Ishikawa (cell line): ENCODE results near the gene TAOK2.

Experiments
- CREB1 ChIP-seq: IDR thresholded peaks from 2 replicates; pipeline ENCODE4 v1.6.1; 2012; ENCODE audit warnings: low read depth
- EGR1 ChIP-seq: IDR thresholded peaks from 2 replicates; pipeline ENCODE4 v1.6.1; 2012
- EP300 ChIP-seq: IDR thresholded peaks from 2 replicates; pipeline ENCODE4 v1.6.1; 2012; ENCODE audit warnings: borderline replicate concordance
- FOXM1 ChIP-seq: IDR thresholded peaks from 2 replicates; pipeline ENCODE4 v1.6.1; 2012; ENCODE audit warnings: low read depth, borderline replicate concordance
- NFIC ChIP-seq: IDR thresholded peaks from 2 replicates; pipeline ENCODE4 v1.6.1; 2012
- RAD21 ChIP-seq: IDR thresholded peaks from 2 replicates; pipeline ENCODE4 v1.6.1; 2012; ENCODE audit warnings: low read depth
- REST ChIP-seq: IDR thresholded peaks from 2 replicates; pipeline ENCODE4 v1.6.1; 2012; ENCODE audit warnings: low read depth, mild to moderate bottlenecking
- TAF1 ChIP-seq: IDR thresholded peaks from 2 replicates; pipeline ENCODE4 v1.6.1; 2012; ENCODE audit warnings: low read depth, mild to moderate bottlenecking
- TCF12 ChIP-seq: IDR thresholded peaks from 2 replicates; pipeline ENCODE4 v1.6.1; 2012; ENCODE audit warnings: low read depth
- TEAD4 ChIP-seq: IDR thresholded peaks from 2 replicates; pipeline ENCODE4 v1.6.1; 2012
- YY1 ChIP-seq: IDR thresholded peaks from 2 replicates; pipeline ENCODE4 v1.6.1; 2012; ENCODE audit warnings: low read depth
- ZBTB7A ChIP-seq: IDR thresholded peaks from 2 replicates; pipeline ENCODE4 v1.6.1; 2012; ENCODE audit warnings: low read depth
- TF ChIP-seq, protein P1 (sequence below): IDR thresholded peaks from 2 replicates; pipeline ENCODE4 v1.6.1; 2012
- TF ChIP-seq, protein P2 (sequence below): IDR thresholded peaks from 2 replicates; pipeline ENCODE4 v1.6.1; 2012

DNA sequence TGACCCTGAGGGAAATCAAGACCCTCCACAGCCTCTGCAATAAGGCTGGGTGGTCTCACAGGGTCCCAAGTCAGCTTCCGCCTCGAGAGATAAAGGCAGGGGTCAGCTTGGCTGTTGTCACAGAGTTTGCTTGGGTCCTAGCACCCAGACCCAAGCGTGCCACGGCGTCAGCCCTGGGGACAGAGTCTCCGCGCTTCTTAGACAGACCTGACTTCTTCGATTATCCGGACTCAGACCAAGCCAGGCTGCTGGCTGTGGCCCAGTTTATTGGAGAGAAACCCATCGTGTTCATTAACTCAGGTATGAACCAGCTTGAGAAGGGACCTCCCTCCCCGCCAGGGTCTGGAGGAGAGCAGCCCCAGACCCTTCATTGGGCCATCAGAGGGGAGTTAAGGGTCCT, 49.9 kb downstream of the TAOK2 start:
- TF ChIP-seq EP300 (no peak), REST (no peak), TEAD4 (no peak), TAF1 (no peak), CREB1 (no peak), TCF12 (no peak), RAD21 (no peak), EGR1 (no peak), FOXM1 (no peak), ZBTB7A (no peak), NFIC (no peak), YY1 (no peak)
- TF ChIP-seq, protein P1, sequence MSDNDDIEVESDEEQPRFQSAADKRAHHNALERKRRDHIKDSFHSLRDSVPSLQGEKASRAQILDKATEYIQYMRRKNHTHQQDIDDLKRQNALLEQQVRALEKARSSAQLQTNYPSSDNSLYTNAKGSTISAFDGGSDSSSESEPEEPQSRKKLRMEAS = no peak
- TF ChIP-seq, protein P2, sequence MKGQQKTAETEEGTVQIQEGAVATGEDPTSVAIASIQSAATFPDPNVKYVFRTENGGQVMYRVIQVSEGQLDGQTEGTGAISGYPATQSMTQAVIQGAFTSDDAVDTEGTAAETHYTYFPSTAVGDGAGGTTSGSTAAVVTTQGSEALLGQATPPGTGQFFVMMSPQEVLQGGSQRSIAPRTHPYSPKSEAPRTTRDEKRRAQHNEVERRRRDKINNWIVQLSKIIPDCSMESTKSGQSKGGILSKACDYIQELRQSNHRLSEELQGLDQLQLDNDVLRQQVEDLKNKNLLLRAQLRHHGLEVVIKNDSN = no peak
